ENCODE data around the gene PTPN21. TPM values are rescaled to one million over a fixed set of nuclear protein-coding genes. Genes with fewer than 3 reads are reported as not detected.

Gene PTPN21
- total and polyA plus RNA-seq, 9 of the 15 experiments (the other 6 are each of a cell fraction or from before 2014, with no cell fraction given): 0.06 to 1.9 (median 0.94) TPM

- POLR2A ChIA-PET: no interaction called here
- Histone ChIP-seq H3K9ac (ENCODE audit: insufficient read depth in 1 of 2, low read depth in 2 of 2, low read length in 2 of 2) (no peak overlapping the region), H4K20me1 (replicated peaks; ENCODE audit: control insufficient read depth, insufficient read depth, low read length) (no peaks in the 10 kb centered on the region), H3K4me1 (replicated peaks in 1 of 2; ENCODE audit: control insufficient read depth in 2 of 2, insufficient read depth in 2 of 2, low read length in 2 of 2) (no peaks in the 10 kb centered on the region), H3K36me3 (ENCODE audit: control insufficient read depth, insufficient read depth, low read length) (no peaks in the 10 kb centered on the region), H3K79me2 (ENCODE audit: control insufficient read depth, insufficient read depth, low read length) (no peaks in the 10 kb centered on the region), H3K4me2 (ENCODE audit: insufficient read depth, low read length) (no peak overlapping the region), H3K4me3 (no peak overlapping the region), H2AFZ (ENCODE audit: low read depth, low read length) (no peak overlapping the region), H3K9me3 (replicated peaks; ENCODE audit: control insufficient read depth, insufficient read depth, low read depth, low read length) (no peaks in the 10 kb centered on the region), H3K27ac (ENCODE audit: extremely low read depth, low read depth, low read length) (no peak overlapping the region), H3K9me1 (ENCODE audit: control insufficient read depth, insufficient read depth, low read length) (no peaks in the 10 kb centered on the region), H3K27me3 (ENCODE audit: control insufficient read depth in 2 of 2, insufficient read depth in 2 of 2, low read length in 2 of 2) (no peaks in the 10 kb centered on the region)
- intact Hi-C loops (cut with micrococcal nuclease): no loop called here
- DNase-seq (ENCODE audit: extremely low read depth in 1 of 4, low spot score in 3 of 4) (no peak), ATAC-seq (no peak), FAIRE-seq (no peak)
- WGBS (ENCODE audit: insufficient coverage, low coverage, missing lambda C conversion rate): 74% methylated on average over 2 of the region's 3 CpGs
- CTCF ChIA-PET (ENCODE audit: low intra/inter-chr PET ratio): no interaction called here
- in situ Hi-C loops (cut with MboI): no loop called here
- BruUV-seq (replicated peaks): no TSS peak
- TF ChIP-seq POLR3A (IDR thresholded peaks at IDR 0.05; ENCODE audit: borderline replicate concordance, extremely low read depth, insufficient read depth, insufficient read length): no peak
- no peak for TF ChIP-seq TEAD1 (CRISPR knock-in tag; IDR thresholded peaks at IDR 0.05)
- TF ChIP-seq BCLAF1 (IDR thresholded peaks at IDR 0.05; ENCODE audit: borderline replicate concordance in 1 of 2, control insufficient read depth in 1 of 2, low read depth in 2 of 2, low read length in 1 of 2): no peak
- TF ChIP-seq CLOCK (CRISPR knock-in tag; IDR thresholded peaks at IDR 0.05; ENCODE audit: borderline replicate concordance): no peak
These were observed 32.4 kb downstream of the PTPN21 start for GRCh38 chr14:88522393-88522792.
